ENCODE measurements around the gene ZFP57.

Gene ZFP57
- 0 to 2.7 (median 0) reads per million in 9 experiments for total RNA-seq

- H3K27me3 Mint-ChIP-seq, result peaks cover 12 to 14% of the 10 kb centered on the region in 2 donors
- no peaks in the 10 kb centered on the region for H3K36me3 Mint-ChIP-seq (ENCODE audit: insufficient read depth)
- H3K27ac Mint-ChIP-seq, result no peak within 1 kb of the TSS
- no peaks in the 10 kb centered on the region for H3K9me3 Mint-ChIP-seq
- DNase-seq, result no peak
- peaks cover 12 to 13% of the 10 kb centered on the region in 2 donors for H3K4me1 Mint-ChIP-seq (ENCODE audit: low read depth in 2 of 2)
- peak within 1 kb of the TSS in 1 of 2 donors; percentile 66 for H3K4me3 Mint-ChIP-seq
- ATAC-seq (replicated peaks), result no peak
Observed at GRCh38 chr6:29680904-29681303, at the start of gene ZFP57. ZFP57 (minus strand) TSS chr6:29681152; CDS start chr6:29677003, 4,149 bp downstream.

- peak overlapping the region; percentile 39 to 98 for H3K27ac Mint-ChIP-seq
Observed at GRCh38 chr6:29730575-29731126, 49.7 kb upstream of the ZFP57 start.

GRCh38 chr6:29729774-29730328 lies 48.9 kb upstream of the ZFP57 start:
- ATAC-seq (replicated peaks) (no peak), DNase-seq (no peak)
- H3K4me3 Mint-ChIP-seq, result peak overlapping the region in 1 of 2 donors; percentile 15
- peaks cover 61% of the 10 kb centered on the region for H3K36me3 Mint-ChIP-seq (ENCODE audit: insufficient read depth)
- peaks cover 48 to 61% of the 10 kb centered on the region in 2 donors for H3K4me1 Mint-ChIP-seq (ENCODE audit: low read depth in 2 of 2)
- H3K27me3 Mint-ChIP-seq, result no peaks in the 10 kb centered on the region
- H3K27ac Mint-ChIP-seq, result peak overlapping the region; percentile 39 to 98
- no peaks in the 10 kb centered on the region for H3K9me3 Mint-ChIP-seq

More at GRCh38 chr6:29730575-29731126, 49.7 kb upstream of the ZFP57 start:
- DNase-seq (no peak), ATAC-seq (replicated peaks) (peak; percentile 16)
- H3K9me3 Mint-ChIP-seq, result no peaks in the 10 kb centered on the region
- peaks cover 53% of the 10 kb centered on the region for H3K36me3 Mint-ChIP-seq (ENCODE audit: insufficient read depth)
- H3K4me3 Mint-ChIP-seq, result no peak overlapping the region
- H3K4me1 Mint-ChIP-seq (ENCODE audit: low read depth in 2 of 2), result peaks cover 41 to 54% of the 10 kb centered on the region in 2 donors
- no peaks in the 10 kb centered on the region for H3K27me3 Mint-ChIP-seq

- H3K27me3 Mint-ChIP-seq, result no peaks in the 10 kb centered on the region
- H3K4me1 Mint-ChIP-seq (ENCODE audit: low read depth in 2 of 2), result peaks cover 50 to 57% of the 10 kb centered on the region in 2 donors
- H3K36me3 Mint-ChIP-seq (ENCODE audit: insufficient read depth), result peaks cover 71% of the 10 kb centered on the region
- peak overlapping the region; percentile 98 to 99 for H3K27ac Mint-ChIP-seq
- no peaks in the 10 kb centered on the region for H3K9me3 Mint-ChIP-seq
- no peak for DNase-seq
- H3K4me3 Mint-ChIP-seq, result no peak overlapping the region
- no peak for ATAC-seq (replicated peaks)
Observed at GRCh38 chr6:29728875-29729270, 47.9 kb upstream of the ZFP57 start.

- Mint-ChIP-seq H3K4me3 (peak overlapping the region; percentile 95 to 96), H3K4me1 (ENCODE audit: low read depth in 2 of 2) (peaks cover 50 to 57% of the 10 kb centered on the region in 2 donors), H3K27me3 (no peaks in the 10 kb centered on the region), H3K36me3 (ENCODE audit: insufficient read depth) (peaks cover 76% of the 10 kb centered on the region), H3K9me3 (no peaks in the 10 kb centered on the region), H3K27ac (peak overlapping the region; percentile 98 to 99)
- ATAC-seq (replicated peaks), result no peak
- DNase-seq, result no peak
Observed at GRCh38 chr6:29728173-29728874, 47.4 kb upstream of the ZFP57 start.

- peaks cover 50 to 60% of the 10 kb centered on the region in 2 donors for H3K4me1 Mint-ChIP-seq (ENCODE audit: low read depth in 2 of 2)
- H3K27ac Mint-ChIP-seq, result peak overlapping the region; percentile 98 to 99
- H3K27me3 Mint-ChIP-seq, result no peaks in the 10 kb centered on the region
- H3K36me3 Mint-ChIP-seq (ENCODE audit: insufficient read depth), result peaks cover 83% of the 10 kb centered on the region
- H3K9me3 Mint-ChIP-seq, result no peaks in the 10 kb centered on the region
- peak overlapping the region; percentile 95 to 96 for H3K4me3 Mint-ChIP-seq
- DNase-seq, result no peak
- ATAC-seq (replicated peaks), result no peak
Observed at GRCh38 chr6:29727637-29728036, 46.7 kb upstream of the ZFP57 start.

- H3K9me3 Mint-ChIP-seq, result no peaks in the 10 kb centered on the region
- H3K4me3 Mint-ChIP-seq, result peak overlapping the region; percentile 95 to 96
- ATAC-seq (replicated peaks) (no peak), DNase-seq (no peak)
- no peaks in the 10 kb centered on the region for H3K27me3 Mint-ChIP-seq
- H3K27ac Mint-ChIP-seq, result peak overlapping the region; percentile 98 to 99
- H3K36me3 Mint-ChIP-seq (ENCODE audit: insufficient read depth), result peaks cover 91% of the 10 kb centered on the region
- H3K4me1 Mint-ChIP-seq (ENCODE audit: low read depth in 2 of 2), result peaks cover 55 to 69% of the 10 kb centered on the region in 2 donors
Observed at GRCh38 chr6:29726571-29727194, 45.7 kb upstream of the ZFP57 start.

GRCh38 chr6:29726001-29726400 lies 45.0 kb upstream of the ZFP57 start:
- Mint-ChIP-seq H3K27me3 (no peaks in the 10 kb centered on the region), H3K4me1 (ENCODE audit: low read depth in 2 of 2) (peaks cover 56 to 70% of the 10 kb centered on the region in 2 donors), H3K9me3 (no peaks in the 10 kb centered on the region), H3K4me3 (peak overlapping the region; percentile 95 to 96), H3K36me3 (ENCODE audit: insufficient read depth) (peaks cover 91% of the 10 kb centered on the region), H3K27ac (peak overlapping the region; percentile 98 to 99)
- DNase-seq (no peak), ATAC-seq (replicated peaks) (no peak)

GRCh38 chr6:29724937-29725869 lies 44.3 kb upstream of the ZFP57 start:
- peak overlapping the region; percentile 95 to 96 for H3K4me3 Mint-ChIP-seq
- no peaks in the 10 kb centered on the region for H3K27me3 Mint-ChIP-seq
- H3K4me1 Mint-ChIP-seq (ENCODE audit: low read depth in 2 of 2), result peaks cover 51 to 62% of the 10 kb centered on the region in 2 donors
- H3K36me3 Mint-ChIP-seq (ENCODE audit: insufficient read depth), result peaks cover 86% of the 10 kb centered on the region
- ATAC-seq (replicated peaks) (no peak), DNase-seq (no peak)
- peak overlapping the region; percentile 98 to 99 for H3K27ac Mint-ChIP-seq
- H3K9me3 Mint-ChIP-seq, result no peaks in the 10 kb centered on the region

- Mint-ChIP-seq H3K36me3 (ENCODE audit: insufficient read depth) (peaks cover 74% of the 10 kb centered on the region), H3K4me1 (ENCODE audit: low read depth in 2 of 2) (peaks cover 47 to 55% of the 10 kb centered on the region in 2 donors), H3K4me3 (peak overlapping the region; percentile 95 to 96)
Observed at GRCh38 chr6:29723666-29724588, 43.0 kb upstream of the ZFP57 start.

GRCh38 chr6:29723262-29723665 lies 42.3 kb upstream of the ZFP57 start, which contains the start of gene HLA-F:
HLA-F (plus strand) TSS chr6:29723434; CDS start chr6:29723464, 30 bp downstream.
- no peaks in the 10 kb centered on the region for H3K9me3 Mint-ChIP-seq
- H3K27me3 Mint-ChIP-seq, result no peaks in the 10 kb centered on the region
- peak; percentile 86 to 87 (median 86) for DNase-seq
- H3K4me3 Mint-ChIP-seq, result peak within 1 kb of the TSS; percentile 95 to 96
- peaks cover 45 to 52% of the 10 kb centered on the region in 2 donors for H3K4me1 Mint-ChIP-seq (ENCODE audit: low read depth in 2 of 2)
- peak within 1 kb of the TSS; percentile 98 to 99 for H3K27ac Mint-ChIP-seq
- peaks cover 68% of the 10 kb centered on the region for H3K36me3 Mint-ChIP-seq (ENCODE audit: insufficient read depth)
- peak; percentile 84 for ATAC-seq (replicated peaks)

More at GRCh38 chr6:29723666-29724588, 43.0 kb upstream of the ZFP57 start:
- Mint-ChIP-seq H3K9me3 (no peaks in the 10 kb centered on the region), H3K27me3 (no peaks in the 10 kb centered on the region), H3K27ac (peak overlapping the region; percentile 98 to 99)
- DNase-seq (peak; percentile 55 to 65 (median 58)), ATAC-seq (replicated peaks) (peak; percentile 51)

- Mint-ChIP-seq H3K27ac (peak overlapping the region in 1 of 2 donors; percentile 99), H3K4me1 (ENCODE audit: low read depth in 2 of 2) (peaks cover 24 to 28% of the 10 kb centered on the region in 2 donors), H3K9me3 (no peaks in the 10 kb centered on the region), H3K27me3 (no peaks in the 10 kb centered on the region), H3K36me3 (ENCODE audit: insufficient read depth) (peaks cover 44% of the 10 kb centered on the region), H3K4me3 (no peak overlapping the region)
- ATAC-seq (replicated peaks), result no peak
- DNase-seq, result no peak
Observed at GRCh38 chr6:29720863-29721262, 39.9 kb upstream of the ZFP57 start.

All from effector memory CD8-positive, alpha-beta T cell (primary cell).